Measurements from ENCODE around the gene SLC9A5. TPM values are rescaled to one million over a fixed set of nuclear protein-coding genes. Genes with fewer than 3 reads are reported as not detected.
A peak's percentile ranks its signal among the peaks of the same experiment; 100 is the strongest.

Gene SLC9A5
- total and polyA plus RNA-seq, 9 of the 15 experiments (the other 6 are each of a cell fraction or from before 2014, with no cell fraction given): 0.06 to 3.1 (median 1.2) TPM

DNA sequence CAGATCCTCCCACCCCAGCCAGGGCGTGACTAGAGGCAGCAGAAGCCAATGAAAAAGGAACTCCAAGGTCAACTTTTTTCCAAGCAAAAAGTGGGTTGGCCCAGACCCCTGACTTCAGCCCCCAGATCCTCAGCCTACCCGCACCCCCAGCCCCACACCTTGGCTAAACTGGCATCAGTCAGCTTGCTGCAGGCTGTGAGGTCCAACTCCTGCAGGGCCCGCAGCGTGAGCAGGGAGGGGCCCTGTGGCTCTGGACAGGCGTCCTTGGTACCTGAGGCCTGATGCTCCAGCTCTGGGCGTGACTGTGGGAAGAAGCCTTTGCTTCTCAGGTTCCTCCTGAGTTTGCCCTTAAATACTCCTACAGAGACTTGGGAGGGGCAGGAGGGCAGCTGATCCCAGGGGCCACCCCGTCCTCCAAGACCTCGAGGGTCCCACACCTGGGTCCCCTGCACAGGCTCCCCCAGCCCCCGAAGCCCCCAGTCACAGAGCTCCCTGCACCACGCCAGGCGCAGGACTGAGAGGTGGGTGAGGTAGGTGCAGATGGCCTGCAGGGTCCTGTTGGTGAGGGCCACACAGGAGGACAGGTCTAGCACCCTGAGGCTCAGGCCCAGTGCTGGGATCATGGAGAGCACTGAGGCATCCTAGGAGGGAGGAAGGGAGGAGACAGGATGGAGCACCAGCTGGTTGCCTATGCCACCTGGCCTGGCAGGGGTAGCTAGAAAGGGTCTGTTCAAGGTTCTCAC is 40.5 kb upstream of the SLC9A5 start:
- intact Hi-C loops (cut with micrococcal nuclease): no loop called here
- in situ Hi-C loops (cut with MboI): no loop called here
- Histone ChIP-seq H3K4me3 (no peak overlapping the region), H3K27ac (ENCODE audit: extremely low read depth, low read depth, low read length) (no peak overlapping the region), H3K4me1 (replicated peaks in 1 of 2; ENCODE audit: control insufficient read depth in 2 of 2, insufficient read depth in 2 of 2, low read length in 2 of 2) (peaks cover 10 to 44% of the 10 kb centered on the region in 2 experiments; a peak in 4 of 5 replicates), H3K36me3 (ENCODE audit: control insufficient read depth, insufficient read depth, low read length) (peaks cover 16% of the 10 kb centered on the region; the same call in 2 of the 3 replicates), H3K27me3 (ENCODE audit: control insufficient read depth in 2 of 2, insufficient read depth in 2 of 2, low read length in 2 of 2) (no peaks in the 10 kb centered on the region), H3K9ac (ENCODE audit: insufficient read depth in 1 of 2, low read depth in 2 of 2, low read length in 2 of 2) (peak overlapping the region in 1 of 2 experiments; percentile 80; a peak in 2 of 4 replicates), H4K20me1 (replicated peaks; ENCODE audit: control insufficient read depth, insufficient read depth, low read length) (no peaks in the 10 kb centered on the region; the same call in 1 of the 2 replicates), H3K9me3 (replicated peaks; ENCODE audit: control insufficient read depth, insufficient read depth, low read depth, low read length) (no peaks in the 10 kb centered on the region), H3K4me2 (ENCODE audit: insufficient read depth, low read length) (no peak overlapping the region), H2AFZ (ENCODE audit: low read depth, low read length) (no peak overlapping the region), H3K9me1 (ENCODE audit: control insufficient read depth, insufficient read depth, low read length) (peaks cover 3% of the 10 kb centered on the region), H3K79me2 (ENCODE audit: control insufficient read depth, insufficient read depth, low read length) (no peaks in the 10 kb centered on the region)
- DNase-seq (ENCODE audit: extremely low read depth in 1 of 4, low spot score in 3 of 4): no peak
- BruUV-seq (replicated peaks): no TSS peak
- no peak for ATAC-seq
- no peak for FAIRE-seq
- TF ChIP-seq POLR2A (conservative IDR thresholded peaks at IDR 0.05) (peak; percentile 32; the same call in 1 of the 2 replicates), POLR2H (tag; IDR thresholded peaks at IDR 0.05; ENCODE audit: low read depth) (no peak), RBBP5 (IDR thresholded peaks at IDR 0.05; ENCODE audit: borderline replicate concordance, insufficient read depth, low read length, poor library complexity, severe bottlenecking) (no peak), NBN (IDR thresholded peaks at IDR 0.05; ENCODE audit: low read depth) (no peak), ZNF668 (CRISPR knock-in tag; IDR thresholded peaks at IDR 0.05) (no peak), BRD9 (IDR thresholded peaks at IDR 0.05; ENCODE audit: low read depth, partially characterized antibody) (no peak), SIRT6 (IDR thresholded peaks at IDR 0.05; ENCODE audit: low read depth, low read length) (no peak), ZNF165 (CRISPR knock-in tag; IDR thresholded peaks at IDR 0.05; ENCODE audit: borderline replicate concordance) (no peak), BHLHE40 (IDR thresholded peaks at IDR 0.05; ENCODE audit: low read length) (no peak), BRD4 (IDR thresholded peaks at IDR 0.05) (no peak), ZNF583 (CRISPR knock-in tag; IDR thresholded peaks at IDR 0.05) (no peak), POLR2G (IDR thresholded peaks at IDR 0.05; ENCODE audit: low read depth, low read length) (peak; percentile 58), ZKSCAN1 (IDR thresholded peaks at IDR 0.05; ENCODE audit: low read depth, low read length) (no peak)
- TF ChIP-seq, protein P1, sequence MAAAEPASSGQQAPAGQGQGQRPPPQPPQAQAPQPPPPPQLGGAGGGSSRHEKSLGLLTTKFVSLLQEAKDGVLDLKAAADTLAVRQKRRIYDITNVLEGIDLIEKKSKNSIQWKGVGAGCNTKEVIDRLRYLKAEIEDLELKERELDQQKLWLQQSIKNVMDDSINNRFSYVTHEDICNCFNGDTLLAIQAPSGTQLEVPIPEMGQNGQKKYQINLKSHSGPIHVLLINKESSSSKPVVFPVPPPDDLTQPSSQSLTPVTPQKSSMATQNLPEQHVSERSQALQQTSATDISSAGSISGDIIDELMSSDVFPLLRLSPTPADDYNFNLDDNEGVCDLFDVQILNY (CRISPR knock-in tag; IDR thresholded peaks at IDR 0.05): no peak
- CTCF ChIA-PET (ENCODE audit: low intra/inter-chr PET ratio): no interaction called here
- 73% methylated on average over 9 of the region's 11 CpGs for WGBS (ENCODE audit: insufficient coverage, low coverage, missing lambda C conversion rate)
- POLR2A ChIA-PET: interaction anchor here (0.6 to 3.8 kb wide), 10 partner anchors 9 to 67 kb away, joined by 3 to 21 read pairs (median 6); partner anchors contain the start of gene TMEM208

Measured in K562 (cell line).